HG02840 (cell line): Measurements from ENCODE around the gene TIMM44.

ENCODE experiments used
- ATAC-seq: cut with Tn5 transposase; IDR thresholded peaks from one replicate; pipeline ENCODE4 v1.9.1; 2021; ENCODE audit warnings: mild to moderate bottlenecking, moderate library complexity, moderate number of reproducible peaks; ENCODE audit not compliant: unreplicated experiment, low FRiP score

Gene TIMM44

GRCh38 chr19:7916103-7916954 is 27.1 kb downstream of the TIMM44 start:
- ATAC-seq, result no peak

DNA sequence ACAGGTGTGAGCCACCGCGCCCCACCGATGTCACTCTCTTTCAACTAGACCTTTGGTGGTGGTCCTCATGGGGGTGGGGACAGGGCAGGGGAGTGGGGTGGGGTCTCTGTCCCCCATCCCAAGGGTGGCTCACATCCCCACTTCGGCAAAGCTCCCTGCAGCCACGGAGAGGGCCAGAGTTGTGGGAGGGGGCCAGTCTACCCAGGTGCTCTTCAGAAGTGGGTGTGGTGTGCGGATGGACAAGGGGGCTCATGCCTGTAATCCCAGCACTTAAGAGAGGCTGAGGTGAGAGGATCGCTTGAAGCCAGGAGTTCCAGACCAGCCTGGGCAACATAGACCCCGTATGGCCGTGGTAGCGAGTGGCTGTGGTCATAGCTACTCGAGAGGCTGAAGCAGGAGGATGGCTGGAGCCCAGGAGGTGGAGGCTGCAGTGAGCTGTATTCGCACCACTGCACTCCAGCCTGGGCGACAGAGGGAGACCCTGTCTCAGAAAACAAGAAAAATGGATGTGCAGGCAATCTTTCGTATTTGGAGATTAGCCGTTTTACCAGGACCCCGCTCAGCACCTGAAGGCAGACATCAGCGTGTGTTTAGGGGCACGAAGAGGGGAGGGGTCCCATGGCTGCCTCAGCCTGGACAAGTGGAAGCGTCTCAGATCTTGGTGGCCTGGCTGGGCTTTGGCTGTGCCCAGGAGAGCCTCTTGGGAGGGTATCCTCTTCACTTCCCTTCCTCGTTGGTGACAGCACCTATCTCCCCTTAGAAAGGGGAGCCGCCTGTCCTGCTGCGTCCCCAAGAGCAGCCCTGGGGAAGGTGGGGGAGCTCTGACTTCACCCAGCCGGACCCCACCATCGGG is 28.0 kb downstream of the TIMM44 start:
- no peak for ATAC-seq

GRCh38 chr19:7914598-7915045 is 28.8 kb downstream of the TIMM44 start, which contains the start of gene TGFBR3L:
TSS of gene TGFBR3L (plus strand) at chr19:7914830.
- no peak for ATAC-seq

DNA sequence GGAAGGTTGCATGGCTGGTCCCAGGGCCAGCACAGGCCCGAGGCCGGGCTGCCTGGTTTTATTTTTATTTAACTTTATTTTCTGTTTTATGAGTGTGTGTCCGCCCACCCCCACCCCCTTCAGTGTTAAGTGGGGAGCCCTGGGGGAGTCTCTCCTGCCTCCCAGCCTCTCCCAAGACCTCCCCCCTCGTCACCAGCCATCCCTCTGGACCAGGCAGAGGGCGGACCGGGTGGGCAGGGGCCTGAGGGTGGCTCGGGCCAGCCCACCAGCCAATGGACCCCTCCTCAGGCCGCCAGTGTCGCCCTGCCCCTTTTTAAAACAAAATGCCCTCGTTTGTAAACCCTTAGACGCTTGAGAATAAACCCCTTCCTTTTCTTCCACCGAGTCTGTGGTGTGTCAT is 29.4 kb downstream of the TIMM44 start:
- ATAC-seq, result no peak

DNA sequence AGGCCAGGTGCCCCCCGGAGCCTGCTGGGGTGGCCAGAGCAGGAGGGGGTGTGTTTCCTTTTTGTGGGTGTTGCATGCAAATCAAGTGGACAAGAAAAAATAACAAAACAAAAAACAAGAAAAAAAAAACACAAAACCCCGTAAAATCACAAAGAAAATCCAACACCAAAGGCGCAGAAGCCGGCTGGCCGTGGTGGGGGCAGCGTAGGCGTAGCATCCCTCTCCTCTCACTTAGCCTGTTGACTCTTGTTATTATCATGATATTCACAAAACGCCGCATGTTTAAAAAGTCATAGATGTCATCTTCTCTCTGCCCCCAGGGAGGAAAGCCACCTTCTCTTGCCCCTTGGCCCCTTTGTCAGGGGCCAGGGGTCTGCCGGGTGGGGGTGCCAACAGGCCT is 29.8 kb downstream of the TIMM44 start:
- no peak for ATAC-seq

GRCh38 chr19:7912697-7913564 is 30.5 kb downstream of the TIMM44 start:
- ATAC-seq, result no peak

- ATAC-seq, result no peak
Observed at GRCh38 chr19:7912144-7912696, 31.2 kb downstream of the TIMM44 start.

- ATAC-seq, result no peak
Observed at GRCh38 chr19:7911508-7912143, 31.8 kb downstream of the TIMM44 start.

DNA sequence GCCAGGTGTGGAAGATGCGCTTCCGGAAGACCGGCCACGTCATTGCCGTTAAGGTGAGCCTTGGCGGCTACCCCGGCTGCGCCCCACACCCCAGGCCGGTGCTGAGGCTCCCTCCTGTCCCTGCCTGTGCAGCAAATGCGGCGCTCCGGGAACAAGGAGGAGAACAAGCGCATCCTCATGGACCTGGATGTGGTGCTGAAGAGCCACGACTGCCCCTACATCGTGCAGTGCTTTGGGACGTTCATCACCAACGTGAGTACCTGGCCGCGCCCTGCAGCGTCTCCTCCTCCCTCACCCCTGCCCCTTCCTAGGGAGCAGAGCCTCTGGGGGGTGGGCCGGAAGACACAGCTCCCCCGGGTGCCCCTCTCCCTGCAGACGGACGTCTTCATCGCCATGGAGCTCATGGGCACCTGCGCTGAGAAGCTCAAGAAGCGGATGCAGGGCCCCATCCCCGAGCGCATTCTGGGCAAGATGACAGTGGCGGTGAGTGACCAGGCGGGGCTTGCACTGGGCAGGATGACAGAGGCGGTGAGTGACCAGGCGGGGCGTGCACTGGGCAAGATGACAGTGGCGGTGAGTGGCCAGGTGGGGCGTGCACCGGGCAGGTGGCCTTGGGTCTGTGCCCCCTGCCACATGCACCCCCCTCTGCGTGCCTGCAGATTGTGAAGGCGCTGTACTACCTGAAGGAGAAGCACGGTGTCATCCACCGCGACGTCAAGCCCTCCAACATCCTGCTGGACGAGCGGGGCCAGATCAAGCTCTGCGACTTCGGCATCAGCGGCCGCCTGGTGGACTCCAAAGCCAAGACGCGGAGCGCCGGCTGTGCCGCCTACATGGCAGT is 32.9 kb downstream of the TIMM44 start:
- ATAC-seq, result no peak

DNA sequence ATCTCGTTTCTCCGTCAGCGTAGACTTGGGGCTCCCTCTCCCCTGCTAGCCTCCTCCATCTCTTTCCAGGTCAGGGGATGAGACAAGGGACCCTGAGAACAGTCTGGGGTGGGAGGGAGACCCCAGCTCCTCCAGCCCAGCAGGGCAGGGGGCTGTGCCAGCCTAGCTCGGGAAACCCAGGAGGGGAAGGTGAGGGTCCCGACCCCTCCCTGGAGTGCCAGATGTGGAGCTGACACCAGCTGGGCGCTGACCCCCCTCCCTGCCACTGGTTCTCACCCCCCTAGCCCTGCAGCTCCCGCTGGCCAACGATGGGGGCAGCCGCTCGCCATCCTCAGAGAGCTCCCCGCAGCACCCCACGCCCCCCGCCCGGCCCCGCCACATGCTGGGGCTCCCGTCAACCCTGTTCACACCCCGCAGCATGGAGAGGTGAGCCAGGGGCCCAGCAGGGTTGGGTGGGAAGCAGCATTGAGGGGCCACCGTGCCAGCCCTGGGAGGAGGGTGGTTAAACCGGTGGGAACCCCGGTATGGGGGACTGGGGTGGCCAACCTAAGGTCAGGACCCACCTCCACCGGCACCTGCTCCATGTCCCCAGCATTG is 33.9 kb downstream of the TIMM44 start:
- ATAC-seq, result no peak

DNA sequence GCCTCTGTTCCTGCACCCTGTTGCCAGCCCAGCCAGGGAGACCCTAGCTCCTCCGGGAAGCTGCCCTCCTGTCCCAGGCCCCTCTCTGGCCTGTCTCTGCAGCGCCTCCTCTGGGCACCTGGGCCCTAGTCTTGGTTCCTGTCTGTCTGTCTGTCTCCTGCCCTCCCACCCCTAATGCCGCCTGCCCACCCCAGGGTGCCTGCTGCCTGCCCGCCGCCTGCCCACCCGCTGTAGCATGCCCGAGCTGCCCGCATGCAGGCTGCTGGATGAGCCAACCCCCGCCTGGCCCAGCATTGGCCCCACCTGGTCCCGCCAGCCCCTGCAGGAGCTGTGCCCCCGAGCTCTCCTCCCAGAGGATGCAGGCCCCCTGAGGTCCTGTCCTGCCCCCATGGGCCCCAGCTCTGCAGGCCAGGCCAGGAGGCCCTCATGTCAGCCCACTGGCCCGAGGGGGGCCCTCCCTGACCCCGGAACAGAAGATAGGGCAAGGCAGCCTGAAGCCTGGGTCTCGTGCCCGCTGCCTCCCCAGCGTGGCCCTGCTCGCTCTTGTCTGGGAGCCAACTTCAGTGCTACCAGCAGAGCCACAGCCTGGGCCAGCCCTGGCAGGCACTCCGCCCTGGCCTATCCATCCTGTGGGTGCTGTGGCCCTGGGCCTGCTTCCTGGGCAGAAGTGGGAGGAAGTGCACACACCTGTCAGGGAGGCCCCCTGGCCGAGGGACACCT is 34.6 kb downstream of the TIMM44 start:
- no peak for ATAC-seq

DNA sequence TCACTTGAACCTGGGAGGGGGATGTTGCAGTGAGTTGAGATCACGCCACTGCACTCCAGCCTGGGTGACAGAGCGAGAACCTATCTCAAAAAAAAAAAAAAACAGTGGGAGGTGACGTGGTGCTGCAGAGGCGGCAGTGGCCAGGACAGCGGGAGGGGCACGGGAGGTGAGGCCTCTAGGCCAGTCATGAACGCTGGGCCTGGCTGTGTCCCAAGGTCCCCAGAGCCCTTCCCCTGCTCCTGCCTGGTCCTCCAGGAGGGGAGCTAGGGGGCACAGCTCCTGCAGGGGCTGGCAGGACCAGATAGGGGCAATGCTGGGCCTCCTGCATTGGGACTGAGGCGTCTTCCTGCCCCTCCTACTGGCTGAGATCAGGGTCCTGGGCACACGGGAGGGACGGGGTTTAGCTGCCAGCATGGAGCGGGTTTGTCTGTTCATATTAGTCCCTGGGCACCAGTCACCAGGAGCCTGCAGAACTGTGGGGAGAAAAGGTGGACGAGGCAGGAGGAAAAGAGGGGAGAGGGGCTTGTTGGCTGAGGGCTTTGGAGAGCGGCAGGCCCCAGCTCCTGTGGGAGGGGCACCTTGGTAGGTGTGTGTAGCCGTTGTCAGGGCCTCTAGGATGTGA is 35.3 kb downstream of the TIMM44 start:
- ATAC-seq, result no peak

DNA sequence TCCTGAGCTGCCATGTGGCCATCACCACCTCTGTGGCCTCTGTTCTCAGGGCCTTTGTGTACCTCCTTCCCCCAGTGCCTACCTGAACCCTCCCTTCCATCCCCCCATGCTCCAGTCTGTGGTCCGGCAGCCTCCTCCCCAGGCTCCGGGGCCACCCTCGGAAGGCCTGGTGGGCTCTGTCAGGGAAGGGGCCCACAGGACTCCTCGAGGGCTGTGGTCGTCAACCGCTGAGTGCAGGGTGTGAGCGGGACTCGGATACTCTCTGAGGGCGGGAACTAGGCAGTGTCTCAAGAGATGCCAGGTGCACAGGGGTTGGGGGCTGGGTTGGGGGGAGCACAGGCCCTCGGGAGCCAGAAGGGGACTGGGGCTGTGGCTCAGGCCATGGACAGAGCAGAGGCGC is 35.9 kb downstream of the TIMM44 start:
- ATAC-seq, result no peak

GRCh38 chr19:7907122-7907521 is 36.3 kb downstream of the TIMM44 start:
- no peak for ATAC-seq

DNA sequence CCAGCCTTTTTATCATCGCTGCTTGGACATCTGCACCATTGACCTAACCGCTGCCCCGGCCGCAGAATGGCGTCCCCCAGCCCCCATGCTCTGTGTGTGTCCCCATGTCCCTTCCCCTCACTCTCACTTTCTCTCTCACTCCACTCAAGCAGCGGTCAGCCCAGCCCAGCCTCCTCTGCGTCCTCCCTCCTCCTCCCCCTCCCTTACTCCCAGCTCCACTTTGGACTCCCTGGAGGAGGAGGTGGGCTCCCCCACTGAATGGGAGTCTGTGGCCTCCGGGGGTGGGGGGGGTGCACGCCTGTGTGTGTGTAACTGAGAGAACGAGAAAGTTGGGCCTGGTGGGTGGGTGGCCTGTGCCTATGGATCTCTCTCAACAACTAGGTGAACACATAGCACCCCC is 37.6 kb downstream of the TIMM44 start:
- no peak for ATAC-seq

- no peak for ATAC-seq
Observed at GRCh38 chr19:7905268-7905667, 38.2 kb downstream of the TIMM44 start.
